Endodermal cell (in vitro differentiated cells): ENCODE data around the gene KCNK3. TPM values are rescaled to one million over a fixed set of nuclear protein-coding genes. Genes with fewer than 3 reads are reported as not detected.

Experiments used
- DNase-seq: peaks from one replicate; pipeline ENCODE4 v3.0.0-alpha.2; 2017
- H3K27ac ChIP-seq: 2 replicates; pipeline ENCODE4 v1.5.1; 2013; ENCODE audit warnings: mild to moderate bottlenecking, low read depth, low read length, moderate library complexity
- H3K27me3 ChIP-seq: 2 replicates; pipeline ENCODE4 v1.6.1; 2013; ENCODE audit warnings: mild to moderate bottlenecking, low read length, moderate library complexity; ENCODE audit not compliant: insufficient read depth, control insufficient read depth, poor library complexity, severe bottlenecking
- H3K36me3 ChIP-seq: 2 replicates; pipeline ENCODE4 v1.7.0; 2013; ENCODE audit warnings: mild to moderate bottlenecking, low read length, moderate library complexity; ENCODE audit not compliant: control insufficient read depth, insufficient read depth
- H3K4me1 ChIP-seq: one replicate; pipeline ENCODE4 v1.7.0; 2013; ENCODE audit warnings: low read length; ENCODE audit not compliant: control insufficient read depth, insufficient read depth
- H3K4me3 ChIP-seq: 2 replicates; pipeline ENCODE4 v1.5.1; 2013; ENCODE audit warnings: mild to moderate bottlenecking, low read length, moderate library complexity
- H3K9ac ChIP-seq: 2 replicates; pipeline ENCODE4 v1.6.1; 2013; ENCODE audit warnings: mild to moderate bottlenecking, low read length, moderate library complexity; ENCODE audit not compliant: poor library complexity, severe bottlenecking; ENCODE audit errors: extremely low read depth
- H3K9me3 ChIP-seq: 2 replicates; pipeline ENCODE4 v1.6.1; 2013; ENCODE audit warnings: mild to moderate bottlenecking, low read length, moderate library complexity; ENCODE audit not compliant: control insufficient read depth
- H3K27ac Mint-ChIP-seq: 2 replicates; pipeline ENCODE4 v1.8.0; 2020; ENCODE audit warnings: mixed read lengths
- H3K27me3 Mint-ChIP-seq: 2 replicates; pipeline ENCODE4 v1.8.0; 2021; ENCODE audit warnings: mild to moderate bottlenecking, mixed read lengths; ENCODE audit not compliant: insufficient read depth
- H3K36me3 Mint-ChIP-seq: 2 replicates; pipeline ENCODE4 v1.8.0; 2020; ENCODE audit warnings: low read depth, mixed read lengths
- H3K4me1 Mint-ChIP-seq: 2 replicates; pipeline ENCODE4 v1.8.0; 2020; ENCODE audit warnings: mixed read lengths
- H3K4me3 Mint-ChIP-seq: 2 replicates; pipeline ENCODE4 v1.8.0; 2020; ENCODE audit warnings: mild to moderate bottlenecking, moderate library complexity, mixed read lengths
- H3K9me3 Mint-ChIP-seq: 2 replicates; pipeline ENCODE4 v1.8.0; 2020; ENCODE audit warnings: mild to moderate bottlenecking, mixed read lengths
- CTCF ChIP-seq: fragments of 200-600 bp; sonication (generic); conservative IDR thresholded peaks from 2 replicates; pipeline ENCODE4 v1.5.0; 2021; ENCODE audit warnings: antibody characterized with exemption, mild to moderate bottlenecking
- WGBS, 2 experiments: methylation state at CpG; one replicate each; pipeline versions ENCODE4 v1.1.5 to v1.1.7; 2013; ENCODE audit warnings: missing lambda C conversion rate in 2 of 2, mixed read lengths in 1 of 2; ENCODE audit not compliant: insufficient coverage in 1 of 2, insufficient read length in 1 of 2; 5-methylcytosine and 5-hydroxymethylcytosine counted together
- total RNA-seq, 2 donors: library from RNA; stranded (reverse); fragmentation: NEBNext Ultra II Directional in 1 of 2; extraction: Animal tissue kit (Norgen Biotek cat#: 25700) in 1 of 2; gene quantifications; 2 replicates in 1 of 2; 3 replicates in 1 of 2; pipeline ENCODE4 v1.2.1, GENCODE V29; 2021

KCNK3 gene
- total RNA-seq, 2 donors from 2014 or later, result not detected

DNA sequence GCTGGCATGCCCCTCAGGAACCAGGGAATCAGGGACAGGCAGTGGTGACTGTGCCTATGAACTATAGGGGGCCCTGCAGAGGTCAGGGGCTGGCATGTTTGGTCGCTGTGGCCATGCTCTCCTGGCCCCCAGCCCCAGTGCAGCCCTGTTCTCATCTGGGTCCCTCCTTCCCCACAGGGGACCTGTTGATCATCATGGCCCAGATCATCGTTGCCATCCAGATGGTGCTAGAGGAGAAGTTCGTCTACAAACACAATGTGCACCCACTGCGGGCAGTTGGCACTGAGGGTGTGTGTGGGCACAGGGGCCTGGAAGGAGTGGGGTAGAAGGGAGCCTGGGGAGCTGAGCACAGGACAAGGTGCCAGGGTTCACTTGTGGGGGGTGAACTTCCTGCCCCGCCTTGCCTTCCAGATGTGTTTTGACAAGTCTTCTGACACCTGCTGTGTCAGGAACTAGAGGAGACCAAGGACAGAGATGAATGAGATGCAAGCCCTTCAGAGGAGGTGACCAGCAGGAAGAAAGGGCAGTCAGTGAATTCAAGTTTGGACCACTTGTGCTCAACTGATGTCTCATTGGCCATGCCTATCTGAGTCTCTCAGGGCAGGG is 83.8 kb downstream of the KCNK3 start:
- 92 to 95% methylated on average over 2 to 5 of the region's 5 CpGs for WGBS, 2 experiments
- Mint-ChIP-seq H3K4me1 (peaks cover 5% of the 10 kb centered on the region), H3K4me3 (no peak overlapping the region), H3K27me3 (no peaks in the 10 kb centered on the region), H3K27ac (no peak overlapping the region), H3K9me3 (no peaks in the 10 kb centered on the region), H3K36me3 (peaks cover 48% of the 10 kb centered on the region)
- Histone ChIP-seq H3K36me3 (peaks cover 50% of the 10 kb centered on the region), H3K4me1 (no peaks in the 10 kb centered on the region), H3K4me3 (no peak overlapping the region), H3K9me3 (no peaks in the 10 kb centered on the region), H3K27me3 (no peaks in the 10 kb centered on the region), H3K9ac (no peak overlapping the region), H3K27ac (no peak overlapping the region)
- no peak for TF ChIP-seq CTCF
- DNase-seq, result no peak

- Histone ChIP-seq H3K4me3 (no peak overlapping the region), H3K36me3 (peaks cover 55% of the 10 kb centered on the region), H3K4me1 (no peaks in the 10 kb centered on the region), H3K27ac (no peak overlapping the region), H3K9me3 (no peaks in the 10 kb centered on the region), H3K27me3 (no peaks in the 10 kb centered on the region), H3K9ac (no peak overlapping the region)
- no peak for TF ChIP-seq CTCF
- H3K9me3 Mint-ChIP-seq, result no peaks in the 10 kb centered on the region
- DNase-seq, result no peak
- peaks cover 51% of the 10 kb centered on the region for H3K36me3 Mint-ChIP-seq
- H3K4me3 Mint-ChIP-seq, result no peak overlapping the region
- H3K4me1 Mint-ChIP-seq, result no peaks in the 10 kb centered on the region
- H3K27ac Mint-ChIP-seq, result no peak overlapping the region
- 95 to 100% methylated on average over 8 to 18 of the region's 18 CpGs for WGBS, 2 experiments
- no peaks in the 10 kb centered on the region for H3K27me3 Mint-ChIP-seq
Observed at GRCh38 chr2:26778098-26778497, 85.6 kb downstream of the KCNK3 start.

DNA sequence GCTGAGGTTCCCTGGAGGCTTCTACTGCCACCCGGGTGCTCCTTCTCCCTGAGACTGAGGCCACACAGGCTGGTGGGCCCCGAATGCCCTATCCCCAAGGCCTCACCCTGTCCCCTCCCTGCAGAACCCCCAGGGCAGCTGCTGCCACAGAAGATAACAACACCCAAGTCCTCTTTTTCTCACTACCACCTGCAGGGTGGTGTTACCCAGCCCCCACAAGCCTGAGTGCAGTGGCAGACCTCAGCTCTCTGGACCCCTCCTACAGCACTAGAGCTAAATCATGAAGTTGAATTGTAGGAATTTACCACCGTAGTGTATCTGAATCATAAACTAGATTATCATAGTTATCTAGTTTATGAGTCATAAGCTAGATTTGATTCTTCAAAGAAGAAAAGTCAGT is 86.0 kb downstream of the KCNK3 start:
- no peak for TF ChIP-seq CTCF
- Histone ChIP-seq H3K27ac (no peak overlapping the region), H3K27me3 (no peaks in the 10 kb centered on the region), H3K4me3 (no peak overlapping the region), H3K9me3 (no peaks in the 10 kb centered on the region), H3K36me3 (peaks cover 55% of the 10 kb centered on the region), H3K9ac (no peak overlapping the region), H3K4me1 (no peaks in the 10 kb centered on the region)
- WGBS, 2 experiments, result 87% methylated on average over 3 of the region's 3 CpGs; no CpG with 5 or more reads in 1 of the 2 experiments
- no peak overlapping the region for H3K27ac Mint-ChIP-seq
- no peak for DNase-seq
- H3K4me3 Mint-ChIP-seq, result no peak overlapping the region
- H3K36me3 Mint-ChIP-seq, result peaks cover 51% of the 10 kb centered on the region
- no peaks in the 10 kb centered on the region for H3K4me1 Mint-ChIP-seq
- no peaks in the 10 kb centered on the region for H3K27me3 Mint-ChIP-seq
- no peaks in the 10 kb centered on the region for H3K9me3 Mint-ChIP-seq
